Natural killer cell (primary cell): ENCODE measurements around the gene SRP68. TPM values are rescaled to one million over a fixed set of nuclear protein-coding genes. Genes with fewer than 3 reads are reported as not detected.

Experiments used
- ATAC-seq, 3 donors: fragments of 150-1000 bp in 2 of 3; fragments of 200-7000 bp in 1 of 3; cut with Tn5 transposase; 1 replicate in 1 of 3; 2 replicates in 2 of 3; pipeline ENCODE4 v1.10.0; 2021; ENCODE audit warnings: mild to moderate bottlenecking in 2 of 3, moderate library complexity in 2 of 3
- DNase-seq, 2 donors: peaks; one replicate each; pipeline versions ENCODE4 v3.0.0 to v3.0.0-alpha.2; 2013 to 2021; ENCODE audit warnings: mixed read lengths in 1 of 2
- H3K27ac ChIP-seq: one replicate; pipeline ENCODE4 v1.5.1; 2013; ENCODE audit warnings: mild to moderate bottlenecking, low read length
- H3K27me3 ChIP-seq: one replicate; pipeline ENCODE4 v1.6.1; 2013; ENCODE audit warnings: low read length; ENCODE audit not compliant: control insufficient read depth, insufficient read depth
- H3K36me3 ChIP-seq: one replicate; pipeline ENCODE4 v1.6.1; 2013; ENCODE audit warnings: low read length; ENCODE audit not compliant: control insufficient read depth, insufficient read depth
- H3K4me1 ChIP-seq: one replicate; pipeline ENCODE4 v1.6.1; 2013; ENCODE audit warnings: low read length; ENCODE audit not compliant: control insufficient read depth, insufficient read depth
- H3K4me3 ChIP-seq: one replicate; pipeline ENCODE4 v1.5.1; 2013; ENCODE audit warnings: low read length
- H3K9me3 ChIP-seq: one replicate; pipeline ENCODE4 v1.6.1; 2013; ENCODE audit warnings: low read length; ENCODE audit not compliant: control insufficient read depth, insufficient read depth
- H3K27ac Mint-ChIP-seq, 2 donors: one replicate each; pipeline ENCODE4 v1.8.0; 2022; ENCODE audit warnings: mild to moderate bottlenecking in 2 of 2, mixed read lengths in 2 of 2, moderate library complexity in 1 of 2
- H3K27me3 Mint-ChIP-seq, 2 donors: one replicate each; pipeline ENCODE4 v1.8.0; 2022; ENCODE audit warnings: low read depth in 2 of 2, mixed read lengths in 2 of 2
- H3K36me3 Mint-ChIP-seq: one replicate; pipeline ENCODE4 v1.8.0; 2022; ENCODE audit warnings: mixed read lengths
- H3K4me1 Mint-ChIP-seq, 2 donors: one replicate each; pipeline ENCODE4 v1.8.0; 2022; ENCODE audit warnings: mixed read lengths in 2 of 2
- H3K4me3 Mint-ChIP-seq: one replicate; pipeline ENCODE4 v1.8.0; 2022; ENCODE audit warnings: mild to moderate bottlenecking, moderate library complexity, mixed read lengths
- H3K9me3 Mint-ChIP-seq, 2 donors: one replicate each; pipeline ENCODE4 v1.8.0; 2022; ENCODE audit warnings: mixed read lengths in 2 of 2
- CTCF ChIP-seq: fragments of 200-600 bp; IDR thresholded peaks from one replicate; pipeline ENCODE4 v1.8.0; 2022; ENCODE audit warnings: antibody characterized with exemption
- WGBS: methylation state at CpG from one replicate; pipeline ENCODE4 v1.1.7; 2013; ENCODE audit warnings: missing lambda C conversion rate; ENCODE audit not compliant: insufficient coverage; 5-methylcytosine and 5-hydroxymethylcytosine counted together
- intact Hi-C: fragments of 100-400 bp; cut with micrococcal nuclease; formaldehyde crosslinking; loops from one replicate; pipeline ENCODE4 v1.14.2; 2022
- total RNA-seq, 4 donors: library from RNA; stranded (reverse); fragments of 120-200 nt in 1 of 4; gene quantifications; one replicate each; pipeline versions ENCODE4 v1.2.3 to v1.2.4, GENCODE V29; 2013 to 2022

SRP68 gene
- total RNA-seq, 3 donors from 2014 or later (not counting 1 experiment from before 2014, with no cell fraction given) = 57.8 to 74.4 (median 70.7) TPM

- WGBS = 96% methylated on average over 36 of the region's 36 CpGs
- H3K9me3 Mint-ChIP-seq = no peaks in the 10 kb centered on the region
- Histone ChIP-seq H3K36me3 (no peaks in the 10 kb centered on the region), H3K27me3 (no peaks in the 10 kb centered on the region), H3K27ac (no peak overlapping the region), H3K4me3 (no peak overlapping the region), H3K4me1 (no peaks in the 10 kb centered on the region), H3K9me3 (no peaks in the 10 kb centered on the region)
- TF ChIP-seq CTCF = no peak
- H3K27ac Mint-ChIP-seq = no peak overlapping the region
- intact Hi-C loops = no loop called here
- no peak for DNase-seq
- H3K4me3 Mint-ChIP-seq = no peak overlapping the region
- ATAC-seq = no peak
- no peaks in the 10 kb centered on the region for H3K27me3 Mint-ChIP-seq
- no peaks in the 10 kb centered on the region for H3K4me1 Mint-ChIP-seq
- H3K36me3 Mint-ChIP-seq = no peaks in the 10 kb centered on the region
Measured at GRCh38 chr17:76008208-76008607, 64.1 kb downstream of the SRP68 start.

GRCh38 chr17:76007850-76008165 lies 64.5 kb downstream of the SRP68 start:
- no peak for ATAC-seq
- no peak for TF ChIP-seq CTCF
- no peak for DNase-seq
- H3K36me3 Mint-ChIP-seq = no peaks in the 10 kb centered on the region
- Histone ChIP-seq H3K4me3 (no peak overlapping the region), H3K36me3 (no peaks in the 10 kb centered on the region), H3K9me3 (no peaks in the 10 kb centered on the region), H3K4me1 (no peaks in the 10 kb centered on the region), H3K27ac (no peak overlapping the region), H3K27me3 (no peaks in the 10 kb centered on the region)
- 95% methylated on average over 16 of the region's 16 CpGs for WGBS
- H3K4me3 Mint-ChIP-seq = no peak overlapping the region
- no peaks in the 10 kb centered on the region for H3K27me3 Mint-ChIP-seq
- intact Hi-C loops = no loop called here
- no peak overlapping the region for H3K27ac Mint-ChIP-seq
- H3K4me1 Mint-ChIP-seq = no peaks in the 10 kb centered on the region
- no peaks in the 10 kb centered on the region for H3K9me3 Mint-ChIP-seq

GRCh38 chr17:76007131-76007849 lies 65.0 kb downstream of the SRP68 start:
- WGBS = 95% methylated on average over 39 of the region's 39 CpGs
- H3K27me3 ChIP-seq = no peaks in the 10 kb centered on the region
- no peak for ATAC-seq

More at GRCh38 chr17:76007131-76007849, 65.0 kb downstream of the SRP68 start:
- Mint-ChIP-seq H3K4me1 (no peaks in the 10 kb centered on the region), H3K9me3 (no peaks in the 10 kb centered on the region), H3K4me3 (no peak overlapping the region), H3K27me3 (no peaks in the 10 kb centered on the region), H3K27ac (no peak overlapping the region), H3K36me3 (no peaks in the 10 kb centered on the region)
- H3K4me3 ChIP-seq = no peak overlapping the region
- no peak for TF ChIP-seq CTCF
- DNase-seq = no peak
- H3K9me3 ChIP-seq = no peaks in the 10 kb centered on the region
- H3K27ac ChIP-seq = no peak overlapping the region
- no peaks in the 10 kb centered on the region for H3K4me1 ChIP-seq
- intact Hi-C loops = no loop called here
- H3K36me3 ChIP-seq = no peaks in the 10 kb centered on the region
